Measurements from ENCODE around the gene FKBP1C. TPM values are rescaled to one million over a fixed set of nuclear protein-coding genes. Genes with fewer than 3 reads are reported as not detected.
"Not testable (repeated sequence)": the region's sequence is repeated elsewhere in the genome, so short reads cannot be mapped to it uniquely, and the experiment has no call there.

The FKBP1C gene
- total RNA-seq (2012; rRNA removed) (0.56 and 0.72 TPM in 2 replicates), polyA plus RNA-seq (2012; rRNA removed) (3.1 and 9.9 TPM in 2 replicates), Bru-seq, nascent RNA (not detected), BruChase-seq, experiment 1, labeled RNA remaining after a 6-hour chase (percentile 19 among the genes with signal in this experiment), BruChase-seq, experiment 2, labeled RNA remaining after a 2-hour chase (not detected)
- 0.48 and 2.5 TPM in 2 replicates for polyA plus RNA-seq (2012; cell fraction: cytosol; rRNA removed)
- 0.03 and 0.45 TPM in 2 replicates for polyA plus RNA-seq (2012; cell fraction: nucleus; rRNA removed; ENCODE audit: low replicate concordance)
- long read RNA-seq: 0 reads

DNA sequence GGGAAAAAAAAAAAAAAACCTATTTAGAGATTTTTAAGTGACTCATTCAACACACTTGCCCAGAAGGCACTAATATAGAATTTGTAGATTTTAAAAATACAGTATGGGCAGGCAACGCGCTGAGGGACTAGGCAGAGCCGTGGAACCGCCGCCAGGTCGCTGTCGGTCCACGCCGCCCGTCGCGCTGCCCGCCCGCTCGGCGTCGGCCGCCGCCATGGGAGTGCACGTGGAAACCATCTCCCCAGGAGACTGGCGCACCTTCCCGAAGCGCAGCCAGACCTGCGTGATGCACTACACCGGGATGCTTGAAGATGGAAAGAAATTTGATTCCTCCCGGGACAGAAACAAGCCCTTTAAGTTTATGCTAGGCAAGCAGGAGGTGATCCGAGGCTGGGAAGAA lies at the start of gene FKBP1C:
Gene FKBP1C (plus strand): TSS at position 127 of the 400 bp plus-strand sequence.
- H2AK9ac ChIP-seq (replicated peaks; ENCODE audit: low read depth, low read length, poor library complexity); H3K36me3 ChIP-seq (ENCODE audit: control insufficient read depth, insufficient read depth, low read length); H3K4me2 ChIP-seq (ENCODE audit: low read depth, low read length); H3K14ac ChIP-seq (replicated peaks; ENCODE audit: low read depth, low read length); H3K18ac ChIP-seq (ENCODE audit: low read depth, low read length); H3K27me3 ChIP-seq (ENCODE audit: control insufficient read depth, insufficient read depth, low read length); H4K8ac ChIP-seq (ENCODE audit: low read depth in 2 of 2, low read length in 2 of 2); H2AFZ ChIP-seq (replicated peaks; ENCODE audit: low read length, poor library complexity); H2BK120ac ChIP-seq (ENCODE audit: low read depth, low read length); BruUV-seq (replicated peaks); H3K79me1 ChIP-seq (ENCODE audit: low read depth in 1 of 2, low read length in 2 of 2); H2AK5ac ChIP-seq (ENCODE audit: low read depth, low read length); H3K9me3 ChIP-seq (ENCODE audit: control insufficient read depth, insufficient read depth, low read length); dilution Hi-C loops (cut with HindIII; ENCODE audit: low sequenced_read_pairs, unreplicated experiment); H4K5ac ChIP-seq (ENCODE audit: low read depth, low read length); H2BK20ac ChIP-seq (ENCODE audit: low read depth, low read length); H3K56ac ChIP-seq (ENCODE audit: extremely low read depth, insufficient read depth, low read length); H4K91ac ChIP-seq (ENCODE audit: insufficient read depth, low read depth, low read length); in situ Hi-C loops (cut with MboI; ENCODE audit: low sequenced_read_pairs); H3K9ac ChIP-seq (ENCODE audit: low read depth, low read length); H3K4ac ChIP-seq (ENCODE audit: low read depth, low read length); H3K9me1 ChIP-seq (ENCODE audit: insufficient read depth, low read length); H2BK5ac ChIP-seq (ENCODE audit: low read depth, low read length, poor library complexity, severe bottlenecking); POLR2A ChIA-PET (ENCODE audit: unreplicated experiment); ATAC-seq (ENCODE audit: low read depth); H4K20me1 ChIP-seq (ENCODE audit: insufficient read depth, low read length); CTCF ChIA-PET; H2BK15ac ChIP-seq (ENCODE audit: low read depth, low read length); H3K27ac ChIP-seq (ENCODE audit: insufficient read depth, low read length); intact Hi-C loops (cut with micrococcal nuclease); DNase-seq; H3K4me1 ChIP-seq (ENCODE audit: control insufficient read depth, insufficient read depth, low read length); H3K4me3 ChIP-seq (ENCODE audit: insufficient read depth, low read depth, low read length); H3K23ac ChIP-seq (ENCODE audit: low read depth, low read length): not testable (repeated sequence)
- 87% methylated on average over 3 of the region's 27 CpGs; no CpG with 5 or more reads in 1 of the 2 experiments for WGBS, 2 experiments (ENCODE audit: extremely low coverage in 2 of 2, insufficient read length in 1 of 2)

DNA sequence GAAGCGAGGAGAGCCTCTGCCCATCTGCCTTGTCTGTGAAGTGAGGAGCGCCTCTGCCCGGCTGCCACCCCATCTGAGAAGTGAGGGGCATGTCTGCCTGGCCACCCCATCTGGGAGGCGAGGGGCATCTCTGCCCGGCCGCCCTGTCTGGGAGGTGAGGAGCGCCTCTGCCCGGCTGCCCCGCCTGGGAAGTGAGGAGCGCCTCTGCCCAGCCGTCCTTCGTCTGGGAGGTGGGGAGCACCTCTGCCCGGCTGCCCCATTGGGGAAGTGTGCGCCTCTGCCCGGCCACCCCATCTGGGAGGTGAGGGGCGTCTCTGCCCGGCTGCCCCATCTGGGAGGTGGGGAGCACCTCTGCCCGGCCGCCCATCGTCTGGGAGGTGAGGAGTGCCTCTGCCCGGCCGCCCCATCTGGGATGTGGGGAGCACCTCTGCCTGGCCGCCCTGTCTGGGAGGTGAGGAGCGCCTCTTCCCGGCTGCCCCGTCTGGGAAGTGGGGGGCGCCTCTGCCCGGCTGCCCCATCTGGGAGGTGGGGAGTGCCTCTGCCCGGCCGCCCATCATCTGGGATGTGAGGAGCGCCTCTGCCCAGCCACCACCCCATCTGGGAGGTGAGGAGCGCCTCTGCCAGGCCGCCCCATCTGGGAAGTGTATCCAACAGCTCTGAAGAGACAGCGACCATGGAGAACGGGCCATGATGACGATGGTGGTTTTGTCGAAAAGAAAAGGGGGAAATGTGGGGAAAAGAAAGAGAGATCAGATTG lies 47.0 kb upstream of the FKBP1C start:
- BruUV-seq (replicated peaks); H4K8ac ChIP-seq (ENCODE audit: low read depth in 2 of 2, low read length in 2 of 2); H3K9ac ChIP-seq (ENCODE audit: low read depth, low read length); H3K14ac ChIP-seq (replicated peaks; ENCODE audit: low read depth, low read length); H3K27me3 ChIP-seq (ENCODE audit: control insufficient read depth, insufficient read depth, low read length); dilution Hi-C loops (cut with HindIII; ENCODE audit: low sequenced_read_pairs, unreplicated experiment); H4K20me1 ChIP-seq (ENCODE audit: insufficient read depth, low read length); H3K36me3 ChIP-seq (ENCODE audit: control insufficient read depth, insufficient read depth, low read length); in situ Hi-C loops (cut with MboI; ENCODE audit: low sequenced_read_pairs); H3K4me1 ChIP-seq (ENCODE audit: control insufficient read depth, insufficient read depth, low read length); POLR2A ChIA-PET (ENCODE audit: unreplicated experiment); CTCF ChIA-PET; H3K79me1 ChIP-seq (ENCODE audit: low read depth in 1 of 2, low read length in 2 of 2); DNase-seq; intact Hi-C loops (cut with micrococcal nuclease); H3K9me3 ChIP-seq (ENCODE audit: control insufficient read depth, insufficient read depth, low read length); H2AK9ac ChIP-seq (replicated peaks; ENCODE audit: low read depth, low read length, poor library complexity); H2BK15ac ChIP-seq (ENCODE audit: low read depth, low read length); ATAC-seq (ENCODE audit: low read depth); H2AK5ac ChIP-seq (ENCODE audit: low read depth, low read length); H4K5ac ChIP-seq (ENCODE audit: low read depth, low read length); H2BK5ac ChIP-seq (ENCODE audit: low read depth, low read length, poor library complexity, severe bottlenecking); H3K4ac ChIP-seq (ENCODE audit: low read depth, low read length); H2BK120ac ChIP-seq (ENCODE audit: low read depth, low read length); H4K91ac ChIP-seq (ENCODE audit: insufficient read depth, low read depth, low read length); H3K4me2 ChIP-seq (ENCODE audit: low read depth, low read length); H3K56ac ChIP-seq (ENCODE audit: extremely low read depth, insufficient read depth, low read length); H3K4me3 ChIP-seq (ENCODE audit: insufficient read depth, low read depth, low read length); H2BK20ac ChIP-seq (ENCODE audit: low read depth, low read length); H3K18ac ChIP-seq (ENCODE audit: low read depth, low read length); H3K23ac ChIP-seq (ENCODE audit: low read depth, low read length); H3K9me1 ChIP-seq (ENCODE audit: insufficient read depth, low read length); H3K27ac ChIP-seq (ENCODE audit: insufficient read depth, low read length); H2AFZ ChIP-seq (replicated peaks; ENCODE audit: low read length, poor library complexity): not testable (repeated sequence)
- 74% methylated on average over 6 of the region's 37 CpGs; no CpG with 5 or more reads in 1 of the 2 experiments for WGBS, 2 experiments (ENCODE audit: extremely low coverage in 2 of 2, insufficient read length in 1 of 2)
